ENCODE measurements around the gene PRKAG2.
A peak's percentile ranks its signal among the peaks of the same experiment; 100 is the strongest.

GRCh38 chr7:151630851-151631569, 245.9 kb downstream of the PRKAG2 start:
- TF ChIP-seq POLR2AphosphoS5 (IDR thresholded peaks at IDR 0.05; ENCODE audit: low read depth, low read length) (no peak), CTCF (IDR thresholded peaks at IDR 0.05) (no peak), MEF2A (IDR thresholded peaks at IDR 0.05; ENCODE audit: borderline replicate concordance, low read depth) (no peak), REST (IDR thresholded peaks at IDR 0.05; ENCODE audit: low read depth, low read length) (no peak), TAF1 (IDR thresholded peaks at IDR 0.05; ENCODE audit: borderline replicate concordance, low read depth, low read length) (no peak), SIN3A (IDR thresholded peaks at IDR 0.05; ENCODE audit: borderline replicate concordance, low read depth, low read length) (no peak), FOXM1 (IDR thresholded peaks at IDR 0.05; ENCODE audit: low read depth) (no peak), TCF12 (IDR thresholded peaks at IDR 0.05) (no peak), USF1 (IDR thresholded peaks at IDR 0.05; ENCODE audit: borderline replicate concordance, low read depth) (no peak), EP300 (IDR thresholded peaks at IDR 0.05; ENCODE audit: borderline replicate concordance in 1 of 2, low read depth in 1 of 2, low read length in 1 of 2) (no peak), FOXJ3 (CRISPR knock-in tag; IDR thresholded peaks at IDR 0.05) (no peak), USF2 (IDR thresholded peaks at IDR 0.05; ENCODE audit: borderline replicate concordance, low read depth, low read length) (no peak), JUND (IDR thresholded peaks at IDR 0.05) (no peak), MXI1 (IDR thresholded peaks at IDR 0.05; ENCODE audit: low read depth, low read length) (peak; percentile 43; the same call in 1 of the 2 replicates)
